Peyer's patch (tissue), 4 donors: Measurements from ENCODE around the gene NBPF11. TPM values are rescaled to one million over a fixed set of nuclear protein-coding genes. Genes with fewer than 3 reads are reported as not detected.

ENCODE experiments used
- small RNA-seq, 2 donors: library from RNA; depleted of rRNA; stranded (forward); fragments of <200 nt; gene quantifications; one replicate each; pipeline ENCODE3, GENCODE V24; 2016
- total RNA-seq, 4 donors: library from RNA; depleted of rRNA; stranded (reverse); fragments of >200 nt; gene quantifications; one replicate each; pipeline ENCODE4 v1.1.0, GENCODE V29; 2016

The NBPF11 gene
- total RNA-seq, 4 donors from 2014 or later: 7.2 to 35.5 (median 15.7) TPM

Small RNAs within 50 kb of the gene (small RNA-seq; reads per million reads assigned to genes)
- gene RNA5SP57: 0 reads per million in 2 donors

Other genes with a start within 250 kb of the NBPF11 start
- not detected for gene GJA8, start 249.5 kb downstream of the NBPF11 start, total RNA-seq
- 10 to 100 TPM; 14.9 to 30.9 (median 27.8) TPM for gene GPR89B, start 223.9 kb downstream of the NBPF11 start, total RNA-seq